Cardiac muscle cell (in vitro differentiated cells and primary cell): ENCODE measurements around the gene RALGPS1. TPM values are rescaled to one million over a fixed set of nuclear protein-coding genes. Genes with fewer than 3 reads are reported as not detected.

Experiments
- DNase-seq, 2 donors: peaks; one replicate each; pipeline versions ENCODE4 v3.0.0 to v3.0.0-alpha.2; 2010 to 2017; ENCODE audit warnings: low read depth in 1 of 2, low spot score in 1 of 2
- H3K27ac ChIP-seq: fragments of 200-600 bp; sonication (generic); 2 replicates; pipeline ENCODE4 v1.5.1; 2016
- H3K27me3 ChIP-seq: fragments of 200-600 bp; sonication (generic); 2 replicates; pipeline ENCODE4 v1.6.0; 2016; ENCODE audit warnings: control low read depth
- H3K36me3 ChIP-seq: fragments of 200-600 bp; sonication (generic); 2 replicates; pipeline ENCODE4 v1.5.1; 2016; ENCODE audit warnings: control low read depth
- H3K4me1 ChIP-seq: fragments of 200-600 bp; sonication (generic); 2 replicates; pipeline ENCODE4 v1.8.1; 2017; ENCODE audit warnings: low read depth, mild to moderate bottlenecking, mixed run types
- H3K4me3 ChIP-seq: fragments of 200-600 bp; sonication (generic); 2 replicates; pipeline ENCODE4 v1.5.1; 2016; ENCODE audit warnings: mild to moderate bottlenecking
- H3K9me3 ChIP-seq: fragments of 200-600 bp; sonication (generic); 2 replicates; pipeline ENCODE4 v1.5.1; 2017; ENCODE audit warnings: low read depth, mild to moderate bottlenecking, control low read depth
- polyA plus RNA-seq: library from polyadenylated mRNA; unstranded; fragments of >200 nt; fragmentation: Nextera tagmentation; extraction: Ambion mirVana; gene quantifications from 2 replicates; pipeline ENCODE4 v1.2.1, GENCODE V29; 2016
- total RNA-seq: library from RNA; depleted of rRNA; stranded (reverse); fragments of >200 nt; gene quantifications from 2 replicates; pipeline ENCODE4 v1.2.3, GENCODE V29; 2016
- TF ChIP-seq, protein P1 (sequence below): IDR thresholded peaks from 2 replicates; pipeline ENCODE4 v1.5.1; 2012; ENCODE audit warnings: low read depth, mild to moderate bottlenecking, low read length

RALGPS1 gene
- total and polyA plus RNA-seq, 2 experiments from 2014 or later = 14.1 to 16.1 TPM

DNA sequence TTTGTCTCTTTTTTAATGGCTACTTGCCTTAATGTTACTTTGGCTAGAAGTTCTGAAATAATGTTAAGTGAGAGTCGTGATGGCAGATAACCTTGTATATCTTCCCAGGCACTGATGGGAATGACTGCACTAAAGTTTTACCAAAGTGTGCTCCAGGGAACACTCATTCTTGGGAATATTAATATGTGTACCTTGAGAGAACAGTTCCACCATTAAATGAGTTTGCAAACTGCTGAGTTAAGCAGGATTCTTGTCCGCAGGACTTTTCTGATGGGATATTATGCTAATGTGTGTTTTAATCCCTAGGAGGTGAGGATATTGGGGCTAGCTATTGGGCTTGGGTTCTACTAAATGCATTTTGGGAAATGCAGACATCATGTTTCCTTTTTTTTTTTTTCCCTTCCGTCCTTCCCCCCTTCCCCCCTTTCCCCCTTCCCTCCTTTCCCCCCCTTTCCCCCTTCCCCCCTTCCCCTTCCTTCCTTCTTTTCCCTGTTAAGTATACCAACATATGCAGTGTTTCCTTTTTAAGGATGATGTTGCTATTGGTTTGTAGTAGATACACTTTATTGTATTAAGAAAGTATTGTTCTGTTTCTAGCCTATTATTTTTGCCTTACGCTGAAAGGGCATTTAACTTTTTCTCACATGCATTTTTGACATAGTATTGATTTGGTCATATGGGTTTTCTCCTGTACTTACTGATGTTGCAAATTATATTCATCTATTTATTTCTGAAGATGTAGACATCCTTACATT, 38.6 kb upstream of the RALGPS1 start:
- no peaks in the 10 kb centered on the region for H3K9me3 ChIP-seq
- no peak overlapping the region for H3K4me3 ChIP-seq
- no peak overlapping the region for H3K27ac ChIP-seq
- no peak for DNase-seq
- TF ChIP-seq, protein P1, sequence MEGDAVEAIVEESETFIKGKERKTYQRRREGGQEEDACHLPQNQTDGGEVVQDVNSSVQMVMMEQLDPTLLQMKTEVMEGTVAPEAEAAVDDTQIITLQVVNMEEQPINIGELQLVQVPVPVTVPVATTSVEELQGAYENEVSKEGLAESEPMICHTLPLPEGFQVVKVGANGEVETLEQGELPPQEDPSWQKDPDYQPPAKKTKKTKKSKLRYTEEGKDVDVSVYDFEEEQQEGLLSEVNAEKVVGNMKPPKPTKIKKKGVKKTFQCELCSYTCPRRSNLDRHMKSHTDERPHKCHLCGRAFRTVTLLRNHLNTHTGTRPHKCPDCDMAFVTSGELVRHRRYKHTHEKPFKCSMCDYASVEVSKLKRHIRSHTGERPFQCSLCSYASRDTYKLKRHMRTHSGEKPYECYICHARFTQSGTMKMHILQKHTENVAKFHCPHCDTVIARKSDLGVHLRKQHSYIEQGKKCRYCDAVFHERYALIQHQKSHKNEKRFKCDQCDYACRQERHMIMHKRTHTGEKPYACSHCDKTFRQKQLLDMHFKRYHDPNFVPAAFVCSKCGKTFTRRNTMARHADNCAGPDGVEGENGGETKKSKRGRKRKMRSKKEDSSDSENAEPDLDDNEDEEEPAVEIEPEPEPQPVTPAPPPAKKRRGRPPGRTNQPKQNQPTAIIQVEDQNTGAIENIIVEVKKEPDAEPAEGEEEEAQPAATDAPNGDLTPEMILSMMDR = no peak
- no peaks in the 10 kb centered on the region for H3K27me3 ChIP-seq
- H3K36me3 ChIP-seq = peaks cover 5% of the 10 kb centered on the region
- H3K4me1 ChIP-seq = peaks cover 8% of the 10 kb centered on the region

DNA sequence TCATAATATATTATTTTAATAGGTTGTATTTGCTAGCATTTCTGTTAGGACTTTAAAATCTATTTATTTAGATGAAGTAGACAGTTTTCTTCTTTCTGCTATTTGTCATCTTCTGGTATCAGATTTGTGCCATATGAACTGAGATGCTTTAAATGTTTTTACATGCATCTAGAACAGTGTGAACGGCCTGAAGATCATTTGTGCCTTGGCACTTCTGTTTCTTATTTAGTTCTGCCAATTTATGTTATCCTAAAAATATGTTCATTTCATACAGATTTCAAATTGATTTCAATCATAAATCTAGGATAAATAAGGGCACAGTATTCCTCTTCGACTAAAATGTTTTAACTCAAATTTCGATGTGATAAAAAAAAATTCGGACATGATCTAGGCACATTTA, 38.1 kb upstream of the RALGPS1 start:
- Histone ChIP-seq H3K4me3 (no peak overlapping the region), H3K27me3 (no peaks in the 10 kb centered on the region), H3K27ac (no peak overlapping the region), H3K9me3 (no peaks in the 10 kb centered on the region), H3K4me1 (peaks cover 8% of the 10 kb centered on the region), H3K36me3 (peaks cover 7% of the 10 kb centered on the region)
- TF ChIP-seq, protein P1 = no peak
- no peak for DNase-seq

DNA sequence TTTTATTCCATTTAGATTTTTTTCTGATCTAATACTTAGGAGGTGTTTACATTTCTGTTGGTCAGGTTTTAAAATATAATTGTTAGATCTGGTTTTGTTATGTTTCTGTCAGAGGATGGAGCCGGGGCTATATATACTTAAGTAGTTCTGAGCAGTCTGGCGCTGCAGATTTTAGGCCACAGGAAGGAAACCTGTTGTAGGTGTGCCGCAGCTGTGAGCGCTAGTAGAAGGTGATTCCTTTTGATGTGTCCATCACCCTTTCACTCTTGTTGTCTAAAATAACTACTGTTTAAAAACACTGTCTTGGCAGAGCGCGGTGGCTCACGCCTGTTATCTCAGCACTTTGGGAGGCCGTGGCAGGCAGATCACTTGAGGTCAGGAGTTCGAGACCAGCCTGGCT, 37.2 kb upstream of the RALGPS1 start:
- no peak overlapping the region for H3K4me3 ChIP-seq
- H3K9me3 ChIP-seq = no peaks in the 10 kb centered on the region
- H3K4me1 ChIP-seq = peaks cover 8% of the 10 kb centered on the region
- TF ChIP-seq, protein P1 = no peak
- no peaks in the 10 kb centered on the region for H3K27me3 ChIP-seq
- no peak for DNase-seq
- peaks cover 10% of the 10 kb centered on the region for H3K36me3 ChIP-seq
- no peak overlapping the region for H3K27ac ChIP-seq

DNA sequence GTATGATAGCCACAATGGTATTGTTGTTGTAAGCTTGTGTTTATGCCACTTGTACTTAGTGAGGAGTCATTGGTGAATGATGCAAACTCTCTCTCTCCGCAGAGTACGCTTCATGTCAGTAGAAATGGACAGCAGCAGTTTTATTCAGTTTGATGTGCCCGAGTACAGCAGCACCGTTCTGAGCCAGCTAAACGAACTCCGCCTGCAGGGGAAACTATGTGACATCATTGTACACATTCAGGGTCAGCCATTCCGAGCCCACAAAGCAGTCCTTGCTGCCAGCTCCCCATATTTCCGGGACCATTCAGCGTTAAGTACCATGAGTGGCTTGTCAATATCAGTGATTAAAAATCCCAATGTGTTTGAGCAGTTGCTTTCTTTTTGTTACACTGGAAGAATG, 35.3 kb upstream of the RALGPS1 start:
- Histone ChIP-seq H3K4me3 (no peak overlapping the region), H3K27ac (no peak overlapping the region), H3K36me3 (peaks cover 16% of the 10 kb centered on the region), H3K9me3 (no peaks in the 10 kb centered on the region), H3K4me1 (peaks cover 6% of the 10 kb centered on the region), H3K27me3 (no peaks in the 10 kb centered on the region)
- TF ChIP-seq, protein P1 = no peak
- no peak for DNase-seq

DNA sequence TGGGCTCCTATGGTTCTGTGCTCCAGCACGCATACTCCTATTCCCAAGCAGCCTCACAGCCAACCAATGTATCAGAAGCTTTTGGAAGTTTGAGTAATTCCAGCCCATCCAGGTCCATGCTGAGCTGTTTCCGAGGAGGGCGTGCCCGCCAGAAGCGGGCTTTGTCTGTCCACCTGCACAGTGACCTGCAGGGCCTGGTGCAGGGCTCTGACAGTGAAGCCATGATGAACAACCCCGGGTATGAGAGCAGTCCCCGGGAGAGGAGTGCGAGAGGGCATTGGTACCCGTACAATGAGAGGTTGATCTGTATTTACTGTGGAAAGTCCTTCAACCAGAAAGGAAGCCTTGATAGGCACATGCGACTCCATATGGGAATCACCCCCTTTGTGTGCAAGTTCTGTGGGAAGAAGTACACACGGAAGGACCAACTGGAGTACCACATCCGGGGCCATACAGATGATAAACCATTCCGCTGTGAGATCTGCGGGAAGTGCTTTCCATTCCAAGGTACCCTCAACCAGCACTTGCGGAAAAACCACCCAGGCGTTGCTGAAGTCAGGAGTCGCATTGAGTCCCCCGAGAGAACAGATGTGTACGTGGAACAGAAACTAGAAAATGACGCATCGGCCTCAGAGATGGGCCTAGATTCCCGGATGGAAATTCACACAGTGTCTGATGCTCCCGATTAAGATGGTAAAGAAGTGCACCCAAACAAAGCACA, 34.2 kb upstream of the RALGPS1 start:
- Histone ChIP-seq H3K36me3 (peaks cover 16% of the 10 kb centered on the region), H3K4me3 (no peak overlapping the region), H3K9me3 (no peaks in the 10 kb centered on the region), H3K4me1 (peaks cover 8% of the 10 kb centered on the region), H3K27ac (no peak overlapping the region), H3K27me3 (no peaks in the 10 kb centered on the region)
- TF ChIP-seq, protein P1 = no peak
- DNase-seq = no peak
